Choroid plexus epithelial cell (primary cell): ENCODE measurements around the gene TNRC6A.
"Not testable (repeated sequence)": the region's sequence is repeated elsewhere in the genome, so short reads cannot be mapped to it uniquely, and the experiment has no call there.

Source experiments
- DNase-seq: peaks from one replicate; pipeline ENCODE4 v3.0.0-alpha.2; 2010; ENCODE audit warnings: low read depth
- H3K4me3 ChIP-seq: 2 replicates; pipeline ENCODE4 v1.5.1; 2011; ENCODE audit warnings: low read depth, mild to moderate bottlenecking, control low read depth, low read length, moderate library complexity
- TF ChIP-seq, protein P1 (sequence below): conservative IDR thresholded peaks from 2 replicates; pipeline ENCODE4 v1.5.1; 2011; ENCODE audit warnings: low read depth, mild to moderate bottlenecking, control low read depth, inconsistent platforms, low read length, moderate library complexity

Gene TNRC6A

GRCh38 chr16:24805484-24805883, 76.0 kb downstream of the TNRC6A start:
- H3K4me3 ChIP-seq = no peak overlapping the region
- TF ChIP-seq, protein P1, sequence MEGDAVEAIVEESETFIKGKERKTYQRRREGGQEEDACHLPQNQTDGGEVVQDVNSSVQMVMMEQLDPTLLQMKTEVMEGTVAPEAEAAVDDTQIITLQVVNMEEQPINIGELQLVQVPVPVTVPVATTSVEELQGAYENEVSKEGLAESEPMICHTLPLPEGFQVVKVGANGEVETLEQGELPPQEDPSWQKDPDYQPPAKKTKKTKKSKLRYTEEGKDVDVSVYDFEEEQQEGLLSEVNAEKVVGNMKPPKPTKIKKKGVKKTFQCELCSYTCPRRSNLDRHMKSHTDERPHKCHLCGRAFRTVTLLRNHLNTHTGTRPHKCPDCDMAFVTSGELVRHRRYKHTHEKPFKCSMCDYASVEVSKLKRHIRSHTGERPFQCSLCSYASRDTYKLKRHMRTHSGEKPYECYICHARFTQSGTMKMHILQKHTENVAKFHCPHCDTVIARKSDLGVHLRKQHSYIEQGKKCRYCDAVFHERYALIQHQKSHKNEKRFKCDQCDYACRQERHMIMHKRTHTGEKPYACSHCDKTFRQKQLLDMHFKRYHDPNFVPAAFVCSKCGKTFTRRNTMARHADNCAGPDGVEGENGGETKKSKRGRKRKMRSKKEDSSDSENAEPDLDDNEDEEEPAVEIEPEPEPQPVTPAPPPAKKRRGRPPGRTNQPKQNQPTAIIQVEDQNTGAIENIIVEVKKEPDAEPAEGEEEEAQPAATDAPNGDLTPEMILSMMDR = no peak
- DNase-seq = no peak

DNA sequence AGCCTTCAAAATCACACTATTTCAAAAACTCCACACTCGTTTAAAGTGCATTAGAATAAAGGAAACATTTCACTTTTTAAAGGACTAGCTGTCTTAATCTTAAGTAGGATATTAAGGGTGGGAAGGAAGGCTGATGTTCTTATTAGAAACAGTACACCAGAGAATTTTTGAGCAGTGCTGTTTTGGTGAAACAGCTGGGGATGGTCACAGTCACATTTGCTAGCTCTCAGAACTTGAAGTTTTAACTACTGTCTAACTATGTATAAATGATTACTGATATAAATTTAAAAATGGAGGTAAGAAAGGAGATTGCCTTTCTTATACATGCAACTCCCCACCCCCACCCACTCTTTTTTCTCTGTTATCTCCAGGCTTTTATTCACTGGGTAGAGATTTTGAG, 77.8 kb downstream of the TNRC6A start:
- TF ChIP-seq, protein P1 = no peak
- DNase-seq = no peak
- no peak overlapping the region for H3K4me3 ChIP-seq

GRCh38 chr16:24810951-24811843, 81.7 kb downstream of the TNRC6A start:
- no peak overlapping the region for H3K4me3 ChIP-seq
- DNase-seq = peak; percentile 19
- TF ChIP-seq, protein P1 = no peak

GRCh38 chr16:24812813-24813212, 83.4 kb downstream of the TNRC6A start:
- not testable (repeated sequence) for H3K4me3 ChIP-seq, DNase-seq

DNA sequence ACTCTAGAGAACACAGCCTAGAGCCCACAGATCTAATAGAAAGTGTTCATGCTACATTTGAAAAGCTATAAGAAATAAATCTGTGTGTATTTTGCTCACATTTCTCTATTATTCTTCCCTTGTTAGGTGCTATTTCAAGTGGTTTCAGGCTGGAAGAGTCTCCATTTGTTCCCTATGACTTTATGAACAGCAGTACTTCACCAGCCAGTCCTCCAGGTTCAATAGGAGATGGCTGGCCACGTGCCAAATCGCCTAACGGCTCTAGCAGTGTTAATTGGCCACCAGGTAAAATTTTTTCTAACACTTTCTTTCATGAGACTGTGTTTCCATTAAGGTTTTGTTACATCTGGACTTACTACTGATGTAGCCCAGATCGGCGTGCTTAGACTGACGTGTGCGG, 85.6 kb downstream of the TNRC6A start:
- no peak for DNase-seq
- H3K4me3 ChIP-seq = no peak overlapping the region
- TF ChIP-seq, protein P1 = no peak

DNA sequence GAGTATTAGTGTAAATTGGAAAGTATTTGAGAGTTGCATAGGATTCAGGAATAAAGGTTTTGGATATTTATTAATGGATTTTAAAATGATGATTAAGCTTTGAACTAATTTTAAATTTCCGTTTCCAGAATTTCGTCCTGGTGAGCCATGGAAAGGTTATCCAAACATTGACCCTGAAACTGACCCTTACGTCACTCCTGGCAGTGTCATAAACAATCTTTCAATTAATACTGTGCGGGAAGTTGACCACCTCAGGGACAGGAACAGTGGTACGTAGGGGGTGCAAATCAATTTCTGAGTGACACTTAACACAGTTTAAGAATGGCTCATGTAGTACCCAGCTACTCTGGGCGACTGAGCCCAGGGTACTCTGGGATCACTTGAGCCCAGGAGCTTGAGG, 87.2 kb downstream of the TNRC6A start:
- H3K4me3 ChIP-seq = no peak overlapping the region
- TF ChIP-seq, protein P1 = no peak
- DNase-seq = no peak

DNA sequence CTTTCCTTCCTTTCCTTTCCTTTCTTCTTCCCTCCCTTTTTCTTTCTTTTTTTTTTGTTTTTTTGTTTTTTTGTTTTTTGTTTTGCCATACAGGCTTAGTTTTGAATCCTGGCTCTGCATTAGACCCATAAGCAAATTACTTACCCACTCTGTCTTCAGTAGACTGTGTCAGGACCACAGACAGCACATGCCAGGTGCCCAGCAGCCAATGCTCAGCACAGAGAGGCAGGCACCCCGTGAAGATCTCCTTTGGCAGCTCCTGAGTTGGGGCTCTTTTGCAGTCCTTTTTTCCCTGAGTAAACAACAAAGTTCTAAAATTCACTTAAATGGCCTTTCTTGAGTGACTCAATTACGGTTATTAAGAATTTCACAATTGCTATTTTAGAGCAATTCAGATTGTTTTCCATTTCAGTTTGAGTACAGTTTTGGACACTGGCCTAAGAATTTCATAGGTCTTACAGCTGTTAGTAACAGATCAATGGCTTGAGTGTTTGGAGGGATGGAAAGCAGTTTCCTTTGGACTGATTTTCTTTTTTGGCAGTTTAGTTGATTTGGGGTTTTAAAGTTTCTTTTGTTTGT, 90.1 kb downstream of the TNRC6A start:
- TF ChIP-seq, protein P1 = no peak
- H3K4me3 ChIP-seq = no peak overlapping the region
- peak; percentile 35 for DNase-seq
